C4-2B (cell line): ENCODE data around the gene DNM1.

Source experiments
- H3K27ac ChIP-seq: fragments of 450-650 bp; 2 replicates; pipeline ENCODE4 v1.5.1; 2017
- ZFX ChIP-seq: fragments of 450-650 bp; IDR thresholded peaks from 2 replicates; pipeline ENCODE4 v1.6.1; 2017
- TF ChIP-seq, protein P1 (sequence below): fragments of 450-650 bp; conservative IDR thresholded peaks from 2 replicates; pipeline ENCODE4 v1.5.1; 2017; ENCODE audit warnings: mild to moderate bottlenecking

The DNM1 gene

DNA sequence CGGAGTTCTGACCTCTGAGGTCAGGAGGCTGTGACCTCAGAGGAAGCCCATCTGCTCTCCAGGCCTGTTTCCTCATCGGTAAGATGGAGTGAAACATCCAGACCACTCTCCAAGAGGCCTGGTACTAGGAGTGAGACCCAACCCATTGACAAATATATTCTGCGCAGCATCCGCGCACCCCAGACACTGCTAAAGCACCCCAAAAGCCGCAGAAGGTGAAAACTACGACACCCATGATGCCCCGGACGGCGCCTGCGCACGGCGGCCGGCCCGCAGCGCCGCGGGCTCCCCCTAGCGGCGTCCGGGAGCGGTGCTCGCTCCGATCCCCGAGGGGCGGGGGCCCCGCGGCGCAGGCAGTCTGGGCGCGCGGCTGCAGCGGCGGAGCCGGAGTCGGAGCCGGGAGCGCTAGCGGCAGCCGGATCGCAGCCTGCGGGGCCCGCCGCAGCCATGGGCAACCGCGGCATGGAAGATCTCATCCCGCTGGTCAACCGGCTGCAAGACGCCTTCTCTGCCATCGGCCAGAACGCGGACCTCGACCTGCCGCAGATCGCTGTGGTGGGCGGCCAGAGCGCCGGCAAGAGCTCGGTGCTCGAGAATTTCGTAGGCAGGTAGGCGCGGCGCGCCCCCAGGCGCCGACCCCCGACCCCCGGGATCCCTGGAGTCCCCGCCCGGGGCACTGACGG is at the start of gene DNM1:
Gene DNM1, plus strand, starts transcription at position 356 of the 683 bp plus-strand sequence. Its CDS starts 92 bp downstream, at position 448.
- TF ChIP-seq, protein P1, sequence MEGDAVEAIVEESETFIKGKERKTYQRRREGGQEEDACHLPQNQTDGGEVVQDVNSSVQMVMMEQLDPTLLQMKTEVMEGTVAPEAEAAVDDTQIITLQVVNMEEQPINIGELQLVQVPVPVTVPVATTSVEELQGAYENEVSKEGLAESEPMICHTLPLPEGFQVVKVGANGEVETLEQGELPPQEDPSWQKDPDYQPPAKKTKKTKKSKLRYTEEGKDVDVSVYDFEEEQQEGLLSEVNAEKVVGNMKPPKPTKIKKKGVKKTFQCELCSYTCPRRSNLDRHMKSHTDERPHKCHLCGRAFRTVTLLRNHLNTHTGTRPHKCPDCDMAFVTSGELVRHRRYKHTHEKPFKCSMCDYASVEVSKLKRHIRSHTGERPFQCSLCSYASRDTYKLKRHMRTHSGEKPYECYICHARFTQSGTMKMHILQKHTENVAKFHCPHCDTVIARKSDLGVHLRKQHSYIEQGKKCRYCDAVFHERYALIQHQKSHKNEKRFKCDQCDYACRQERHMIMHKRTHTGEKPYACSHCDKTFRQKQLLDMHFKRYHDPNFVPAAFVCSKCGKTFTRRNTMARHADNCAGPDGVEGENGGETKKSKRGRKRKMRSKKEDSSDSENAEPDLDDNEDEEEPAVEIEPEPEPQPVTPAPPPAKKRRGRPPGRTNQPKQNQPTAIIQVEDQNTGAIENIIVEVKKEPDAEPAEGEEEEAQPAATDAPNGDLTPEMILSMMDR, result peak; percentile 100
- no peak for TF ChIP-seq ZFX
- H3K27ac ChIP-seq, result no peak within 1 kb of the TSS

DNA sequence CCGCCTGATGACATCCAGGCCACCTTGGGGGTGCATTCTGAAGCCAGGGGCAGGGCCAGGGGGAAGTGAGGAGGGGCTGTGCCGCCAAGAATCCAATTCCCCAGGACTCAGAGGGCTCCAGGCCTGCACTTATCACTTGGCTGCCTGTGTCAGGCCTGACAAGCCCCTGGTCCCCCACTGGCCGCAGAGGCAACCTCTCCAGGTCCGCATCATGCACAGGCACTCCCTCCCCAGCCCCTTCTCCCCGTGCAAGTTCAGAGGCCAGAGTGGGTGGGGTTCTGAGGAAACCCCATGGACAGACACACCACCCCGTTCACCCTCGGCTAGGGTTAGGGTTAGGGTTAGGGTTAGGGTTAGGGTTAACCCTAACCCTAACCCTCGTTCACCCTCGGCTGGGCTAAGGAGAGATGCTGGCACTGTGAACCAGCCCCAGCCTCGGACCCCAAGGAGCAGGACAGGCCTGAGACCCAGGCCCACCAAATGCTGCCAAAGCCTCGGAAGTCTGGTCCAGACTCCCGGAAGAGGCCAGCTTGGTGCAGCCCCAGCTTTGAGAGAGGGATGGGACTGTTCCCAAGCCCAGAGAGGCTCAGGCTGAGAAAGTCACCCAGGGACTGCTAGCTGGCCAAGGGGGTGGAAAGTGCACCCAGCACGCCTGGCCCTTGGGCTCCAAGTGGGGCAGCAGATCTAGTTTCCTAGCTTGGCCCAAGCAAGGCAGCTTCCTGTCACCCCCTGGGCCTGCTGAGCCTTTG is 49.1 kb upstream of the DNM1 start:
- TF ChIP-seq, protein P1, result no peak
- no peak for TF ChIP-seq ZFX
- H3K27ac ChIP-seq, result no peak overlapping the region

DNA sequence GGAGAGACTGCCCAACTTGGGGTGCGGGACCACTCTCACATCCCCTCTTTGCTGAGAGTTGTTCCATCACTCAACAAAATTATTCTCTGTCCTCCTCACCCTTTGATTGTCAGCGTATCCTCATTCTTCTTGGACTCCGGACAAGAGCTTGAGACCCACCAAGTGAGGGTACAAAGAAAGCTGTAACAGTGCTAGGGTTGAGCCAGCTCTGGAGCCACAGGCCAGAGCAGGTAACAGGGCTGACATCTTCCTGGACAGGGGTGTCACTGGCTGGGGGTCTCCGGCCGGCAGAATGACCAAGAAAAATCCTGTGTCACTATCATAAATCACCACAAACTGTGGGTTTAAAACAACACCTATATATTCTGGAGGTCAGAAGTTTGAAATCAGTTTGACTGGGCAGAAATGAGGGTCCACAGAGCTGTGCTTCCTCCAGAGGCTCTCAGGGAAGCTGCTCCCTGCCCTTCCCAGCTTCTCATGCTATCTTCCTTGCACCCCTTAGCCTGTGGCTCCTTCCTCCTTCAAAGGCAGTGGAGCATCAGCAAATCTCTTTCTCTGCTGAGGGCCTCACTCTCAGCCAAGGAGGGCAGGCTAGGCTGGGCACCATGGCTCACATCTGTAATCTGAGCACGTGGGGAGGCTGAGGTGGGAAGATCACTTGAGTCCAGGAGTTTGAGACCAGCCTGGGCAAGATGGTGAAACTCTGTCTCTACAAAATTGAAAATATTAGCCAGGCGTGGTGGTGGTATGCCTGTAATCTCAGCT is 47.3 kb upstream of the DNM1 start:
- no peak overlapping the region for H3K27ac ChIP-seq
- no peak for TF ChIP-seq ZFX
- TF ChIP-seq, protein P1, result no peak

DNA sequence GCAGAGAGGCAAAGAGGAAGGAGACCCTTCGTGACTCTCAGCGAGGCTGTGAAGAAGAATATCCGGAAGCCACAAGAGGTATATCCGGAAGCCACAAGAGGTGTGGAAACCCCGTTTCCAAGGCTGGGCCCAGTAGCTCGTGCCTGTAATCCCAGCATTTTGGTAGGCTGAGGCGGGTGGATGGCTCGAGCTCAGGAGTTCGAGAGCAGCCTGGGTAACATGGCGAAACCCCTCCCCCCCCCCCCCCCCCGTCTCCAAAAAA is 43.7 kb upstream of the DNM1 start:
- H3K27ac ChIP-seq, result peak overlapping the region; percentile 75
- no peak for TF ChIP-seq ZFX
- TF ChIP-seq, protein P1, result no peak

DNA sequence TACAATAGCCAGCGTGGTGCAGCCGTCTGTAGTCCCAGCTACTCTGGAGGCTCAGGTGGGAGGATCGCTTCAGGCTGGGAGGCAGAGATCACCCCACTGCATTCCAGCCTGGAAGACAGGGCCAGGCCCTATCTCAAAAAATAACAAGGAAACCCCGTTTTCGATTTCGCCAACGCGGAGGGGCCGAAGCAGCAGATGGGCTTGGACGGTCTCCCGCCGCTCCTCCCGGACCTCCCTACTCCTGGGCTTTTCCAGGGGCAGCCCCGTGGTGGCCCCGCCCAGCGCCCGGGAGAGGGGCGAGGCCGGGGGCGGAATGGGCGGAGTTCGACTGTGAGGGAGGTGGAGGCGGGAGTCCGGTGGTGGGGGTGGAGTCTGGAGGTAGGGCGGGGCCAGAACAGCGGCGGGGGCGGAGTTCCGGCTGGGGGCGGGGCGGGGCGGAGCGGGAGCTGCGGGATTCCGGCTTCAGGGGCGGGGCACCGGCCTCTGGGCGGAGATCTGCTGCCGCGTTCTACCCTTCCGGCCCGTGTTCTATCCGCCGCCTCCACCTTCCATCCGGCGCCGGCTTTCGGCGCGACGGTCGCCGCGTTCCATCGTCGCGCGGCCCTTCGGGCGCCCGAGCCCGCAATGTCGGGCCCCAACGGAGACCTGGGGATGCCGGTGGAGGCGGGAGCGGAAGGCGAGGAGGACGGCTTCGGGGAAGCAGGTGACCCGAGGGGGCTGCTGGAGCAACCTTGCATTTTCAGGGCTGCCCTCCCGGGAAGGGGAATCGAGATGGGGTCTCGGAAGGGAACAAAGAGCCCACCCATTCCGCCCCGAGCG is 43.2 kb upstream of the DNM1 start, which contains the start of gene BBLN:
Gene BBLN, plus strand, starts transcription at position 482 of the 819 bp plus-strand sequence. Its CDS starts 143 bp downstream, at position 625.
- TF ChIP-seq ZFX, result no peak
- TF ChIP-seq, protein P1, result no peak
- peak within 1 kb of the TSS; percentile 75 for H3K27ac ChIP-seq

- TF ChIP-seq, protein P1, result no peak
- no peak for TF ChIP-seq ZFX
- peak overlapping the region; percentile 75 for H3K27ac ChIP-seq
Measured at GRCh38 chr9:128160603-128160987, 42.6 kb upstream of the DNM1 start.
